ENCODE measurements around the gene SEPTIN3. TPM values are rescaled to one million over a fixed set of nuclear protein-coding genes. Genes with fewer than 3 reads are reported as not detected.

The SEPTIN3 gene
- total RNA-seq, 1 donor from 2014 or later, result not detected

GRCh38 chr22:41966225-41966606, 3.0 kb upstream of the SEPTIN3 start:
- Histone ChIP-seq H3K9me3 (replicated peaks) (no peaks in the 10 kb centered on the region), H3K27ac (replicated peaks) (no peak overlapping the region), H3K27me3 (ENCODE audit: low read depth) (peaks cover 25% of the 10 kb centered on the region), H3K4me3 (no peak overlapping the region), H3K36me3 (no peaks in the 10 kb centered on the region), H3K4me1 (no peaks in the 10 kb centered on the region)
- no peak for DNase-seq
- intact Hi-C loops (cut with micrococcal nuclease), result loop anchor here (5.0 kb wide), 1 partner anchor 476 kb away; no protein-coding TSS in a partner anchor
- no peak for TF ChIP-seq CTCF (IDR thresholded peaks at IDR 0.05; ENCODE audit: borderline replicate concordance)

GRCh38 chr22:41966607-41967240, 2.5 kb upstream of the SEPTIN3 start:
- Histone ChIP-seq H3K9me3 (replicated peaks) (no peaks in the 10 kb centered on the region), H3K4me3 (no peak overlapping the region), H3K4me1 (no peaks in the 10 kb centered on the region), H3K36me3 (no peaks in the 10 kb centered on the region), H3K27me3 (ENCODE audit: low read depth) (peaks cover 30% of the 10 kb centered on the region), H3K27ac (replicated peaks) (no peak overlapping the region)
- peak; percentile 48 for TF ChIP-seq CTCF (IDR thresholded peaks at IDR 0.05; ENCODE audit: borderline replicate concordance)
- DNase-seq, result no peak
- intact Hi-C loops (cut with micrococcal nuclease), result loop anchor here (5.0 kb wide), 1 partner anchor 476 kb away; no protein-coding TSS in a partner anchor

GRCh38 chr22:41968601-41969000, 642 bp upstream of the SEPTIN3 start:
- no peak for TF ChIP-seq CTCF (IDR thresholded peaks at IDR 0.05; ENCODE audit: borderline replicate concordance)
- intact Hi-C loops (cut with micrococcal nuclease), result loop anchor here (5.0 kb wide), 1 partner anchor 474 kb away; no protein-coding TSS in a partner anchor

GRCh38 chr22:41970601-41971000, 1.4 kb downstream of the SEPTIN3 start:
- TF ChIP-seq CTCF (IDR thresholded peaks at IDR 0.05; ENCODE audit: borderline replicate concordance), result no peak
- Histone ChIP-seq H3K27ac (replicated peaks) (no peak overlapping the region), H3K27me3 (ENCODE audit: low read depth) (peaks cover 69% of the 10 kb centered on the region), H3K4me1 (no peaks in the 10 kb centered on the region), H3K9me3 (replicated peaks) (no peaks in the 10 kb centered on the region), H3K4me3 (no peak overlapping the region), H3K36me3 (no peaks in the 10 kb centered on the region)
- no peak for DNase-seq
- intact Hi-C loops (cut with micrococcal nuclease), result no loop called here

More at GRCh38 chr22:41968601-41969000, 642 bp upstream of the SEPTIN3 start:
- H3K27me3 ChIP-seq (ENCODE audit: low read depth), result peaks cover 49% of the 10 kb centered on the region
- no peak overlapping the region for H3K27ac ChIP-seq (replicated peaks)
- H3K9me3 ChIP-seq (replicated peaks), result no peaks in the 10 kb centered on the region
- DNase-seq, result no peak
- H3K4me3 ChIP-seq, result no peak overlapping the region
- no peaks in the 10 kb centered on the region for H3K36me3 ChIP-seq
- no peaks in the 10 kb centered on the region for H3K4me1 ChIP-seq

GRCh38 chr22:41971431-41971830, 2.2 kb downstream of the SEPTIN3 start:
- peaks cover 4% of the 10 kb centered on the region for H3K4me1 ChIP-seq
- H3K36me3 ChIP-seq, result no peaks in the 10 kb centered on the region
- intact Hi-C loops (cut with micrococcal nuclease), result no loop called here
- no peak for TF ChIP-seq CTCF (IDR thresholded peaks at IDR 0.05; ENCODE audit: borderline replicate concordance)
- H3K9me3 ChIP-seq (replicated peaks), result no peaks in the 10 kb centered on the region
- no peak overlapping the region for H3K4me3 ChIP-seq
- no peak for DNase-seq
- peaks cover 77% of the 10 kb centered on the region for H3K27me3 ChIP-seq (ENCODE audit: low read depth)
- no peak overlapping the region for H3K27ac ChIP-seq (replicated peaks)
